Renal pelvis (tissue), 12 donors: Measurements from ENCODE around the gene DPP8. TPM values are rescaled to one million over a fixed set of nuclear protein-coding genes. Genes with fewer than 3 reads are reported as not detected.
"Not testable (repeated sequence)": the region's sequence is repeated elsewhere in the genome, so short reads cannot be mapped to it uniquely, and the experiment has no call there.

Source experiments
- DNase-seq: peaks from one replicate; pipeline ENCODE4 v3.0.0-alpha.2; 2013
- long read RNA-seq, 16 experiments: transcript quantifications; one replicate each; lab custom pipeline, GENCODE V29; 2026
- polyA plus RNA-seq, 3 donors: library from polyadenylated mRNA; unstranded; fragments of 120-200 nt; gene quantifications; one replicate each; pipeline ENCODE4 v1.2.1, GENCODE V29; 2013; ENCODE audit not compliant: insufficient read length in 3 of 3

DPP8 gene
- polyA plus RNA-seq = 10 to 100 TPM; 23.4 to 37.1 (median 33.7) TPM
- long read RNA-seq, donor 1, partial matches to known transcripts = 6 of 7 reads
- long read RNA-seq, donor 1, other reads (novel, unspliced or antisense) = 0 of 7 reads
- long read RNA-seq, donor 2, partial matches to known transcripts = 7 of 8 reads
- long read RNA-seq, donor 2, other reads (novel, unspliced or antisense) = 0 of 8 reads
- long read RNA-seq, donor 3, partial matches to known transcripts = 0 of 2 reads
- long read RNA-seq, donor 3, other reads (novel, unspliced or antisense) = 0 of 2 reads
- long read RNA-seq, donor 4, partial matches to known transcripts = 0 of 1 reads
- long read RNA-seq, donor 4, other reads (novel, unspliced or antisense) = 0 of 1 reads
- long read RNA-seq, donor 5, partial matches to known transcripts = 0 of 3 reads
- long read RNA-seq, donor 5, other reads (novel, unspliced or antisense) = 0 of 3 reads
- long read RNA-seq, donor 6, partial matches to known transcripts = 13 of 15 reads
- long read RNA-seq, donor 6, other reads (novel, unspliced or antisense) = 0 of 15 reads
- long read RNA-seq, donor 7, partial matches to known transcripts = 0 of 3 reads
- long read RNA-seq, donor 7, other reads (novel, unspliced or antisense) = 0 of 3 reads
- long read RNA-seq, donor 8, partial matches to known transcripts = 0 of 1 reads
- long read RNA-seq, donor 8, other reads (novel, unspliced or antisense) = 0 of 1 reads
- long read RNA-seq, donor 9, partial matches to known transcripts = 6 of 8 reads
- long read RNA-seq, donor 9, other reads (novel, unspliced or antisense) = 0 of 8 reads
- long read RNA-seq, donor 10, partial matches to known transcripts = 6 of 7 reads
- long read RNA-seq, donor 10, other reads (novel, unspliced or antisense) = 0 of 7 reads
- long read RNA-seq, donor 11, partial matches to known transcripts = 0 of 2 reads
- long read RNA-seq, donor 11, other reads (novel, unspliced or antisense) = 0 of 2 reads
- long read RNA-seq, donor 12, partial matches to known transcripts = 16 of 20 reads
- long read RNA-seq, donor 12, other reads (novel, unspliced or antisense) = 0 of 20 reads
- long read RNA-seq, donor 13, partial matches to known transcripts = 0 of 2 reads
- long read RNA-seq, donor 13, other reads (novel, unspliced or antisense) = 0 of 2 reads
- long read RNA-seq, donor 14 = 0 reads
- long read RNA-seq, donor 15 = 0 reads
- long read RNA-seq, donor 16, partial matches to known transcripts = 0 of 1 reads
- long read RNA-seq, donor 16, other reads (novel, unspliced or antisense) = 0 of 1 reads

- DNase-seq = peak; percentile 93
Observed at GRCh38 chr15:65516997-65517865, at the start of gene DPP8. DPP8 (minus strand) TSS chr15:65517689; CDS start chr15:65512553, 5,136 bp downstream.

- DNase-seq = peak; percentile 34
Observed at GRCh38 chr15:65561934-65562333, 44.4 kb upstream of the DPP8 start.

- DNase-seq = no peak
Observed at GRCh38 chr15:65559941-65560340, 42.5 kb upstream of the DPP8 start.

GRCh38 chr15:65558997-65559760, 41.7 kb upstream of the DPP8 start:
- DNase-seq = no peak

- DNase-seq = no peak
Observed at GRCh38 chr15:65558336-65558735, 40.8 kb upstream of the DPP8 start.

- DNase-seq = no peak
Observed at GRCh38 chr15:65556622-65557021, 39.1 kb upstream of the DPP8 start.

GRCh38 chr15:65553691-65554090, 36.2 kb upstream of the DPP8 start:
- no peak for DNase-seq

- not testable (repeated sequence) for DNase-seq
Observed at GRCh38 chr15:65552851-65553250, 35.4 kb upstream of the DPP8 start.

GRCh38 chr15:65551183-65551582, 33.7 kb upstream of the DPP8 start:
- DNase-seq = no peak

GRCh38 chr15:65550681-65551098, 33.2 kb upstream of the DPP8 start:
- DNase-seq = no peak

- DNase-seq = not testable (repeated sequence)
Observed at GRCh38 chr15:65549288-65549687, 31.8 kb upstream of the DPP8 start.

- no peak for DNase-seq
Observed at GRCh38 chr15:65547841-65548240, 30.4 kb upstream of the DPP8 start.

- DNase-seq = no peak
Observed at GRCh38 chr15:65541231-65541820, 23.8 kb upstream of the DPP8 start.

- DNase-seq = no peak
Observed at GRCh38 chr15:65540314-65540713, 22.8 kb upstream of the DPP8 start.

- no peak for DNase-seq
Observed at GRCh38 chr15:65535192-65535591, 17.7 kb upstream of the DPP8 start.

- DNase-seq = no peak
Observed at GRCh38 chr15:65533057-65533756, 15.7 kb upstream of the DPP8 start.

GRCh38 chr15:65532738-65533051, 15.2 kb upstream of the DPP8 start:
- DNase-seq = no peak

GRCh38 chr15:65530318-65531111, 13.0 kb upstream of the DPP8 start, which contains the start of gene HACD3:
HACD3 (plus strand) TSS chr15:65530463; CDS start chr15:65530632, 169 bp downstream.
- DNase-seq = peak; percentile 88
